ENCODE measurements around the gene UBLCP1. TPM values are rescaled to one million over a fixed set of nuclear protein-coding genes. Genes with fewer than 3 reads are reported as not detected.
"Not testable (repeated sequence)": the region's sequence is repeated elsewhere in the genome, so short reads cannot be mapped to it uniquely, and the experiment has no call there.

UBLCP1 gene
- total RNA-seq, result 10 to 100 TPM; 13.4 to 24.7 TPM

DNA sequence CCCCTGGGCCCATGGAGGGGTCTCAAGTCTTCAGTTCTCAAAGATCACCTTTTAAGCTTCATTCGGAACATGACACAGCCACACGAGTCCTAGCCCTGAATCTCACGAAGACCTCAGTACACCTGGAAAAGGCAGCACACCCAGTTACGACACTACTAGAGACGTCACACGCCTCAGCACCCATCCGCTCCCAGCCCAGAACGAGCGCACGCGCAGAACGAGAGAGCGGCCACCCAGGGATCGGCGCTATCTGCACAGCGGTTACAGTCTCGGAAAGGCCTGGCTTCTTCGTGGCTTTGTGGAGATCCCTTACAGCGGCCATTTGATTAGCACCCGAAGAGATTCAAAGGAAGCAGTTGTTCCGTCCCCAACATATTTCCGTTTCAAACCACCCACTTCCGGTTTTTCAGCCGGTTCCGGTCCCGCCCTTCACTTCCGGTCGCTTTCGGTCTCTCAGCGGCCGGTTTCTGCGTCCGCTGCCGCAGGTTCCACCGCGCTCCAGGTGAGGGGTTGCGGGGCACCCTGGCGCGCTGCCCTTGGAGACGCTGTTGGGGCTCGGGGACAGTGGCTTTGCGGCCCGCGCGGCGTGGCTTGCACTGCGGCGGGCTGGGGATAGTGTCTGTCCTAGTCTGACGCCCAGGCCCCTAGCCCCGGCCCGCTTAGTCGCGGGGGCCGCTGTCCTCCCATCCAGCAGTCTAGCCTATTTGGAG is at the start of gene UBLCP1:
Gene UBLCP1, plus strand, starts transcription at position 432 of the 710 bp plus-strand sequence. CDS start 5,626 bp downstream, outside the sequence.
- Mint-ChIP-seq H3K36me3 (ENCODE audit: low read depth) (peaks cover 22% of the 10 kb centered on the region), H3K27me3 (no peaks in the 10 kb centered on the region), H3K27ac (peak within 1 kb of the TSS; percentile 99), H3K4me3 (peak within 1 kb of the TSS; percentile 95), H3K9me3 (no peaks in the 10 kb centered on the region), H3K4me1 (peaks cover 21% of the 10 kb centered on the region)
- ATAC-seq (replicated peaks), result peak; percentile 95

- H3K9me3 Mint-ChIP-seq, result no peaks in the 10 kb centered on the region
- H3K4me3 Mint-ChIP-seq, result no peak overlapping the region
- H3K36me3 Mint-ChIP-seq (ENCODE audit: low read depth), result no peaks in the 10 kb centered on the region
- H3K27ac Mint-ChIP-seq, result no peak overlapping the region
- peaks cover 3% of the 10 kb centered on the region for H3K27me3 Mint-ChIP-seq
- ATAC-seq (replicated peaks), result no peak
- peaks cover 11% of the 10 kb centered on the region for H3K4me1 Mint-ChIP-seq
These were observed 48.4 kb upstream of the UBLCP1 start for GRCh38 chr5:159214486-159215271.

- Mint-ChIP-seq H3K4me1 (peaks cover 5% of the 10 kb centered on the region), H3K27ac (no peak overlapping the region), H3K9me3 (no peaks in the 10 kb centered on the region), H3K36me3 (ENCODE audit: low read depth) (no peaks in the 10 kb centered on the region), H3K27me3 (peaks cover 3% of the 10 kb centered on the region), H3K4me3 (no peak overlapping the region)
- no peak for ATAC-seq (replicated peaks)
These were observed 47.2 kb upstream of the UBLCP1 start for GRCh38 chr5:159215886-159216285.

DNA sequence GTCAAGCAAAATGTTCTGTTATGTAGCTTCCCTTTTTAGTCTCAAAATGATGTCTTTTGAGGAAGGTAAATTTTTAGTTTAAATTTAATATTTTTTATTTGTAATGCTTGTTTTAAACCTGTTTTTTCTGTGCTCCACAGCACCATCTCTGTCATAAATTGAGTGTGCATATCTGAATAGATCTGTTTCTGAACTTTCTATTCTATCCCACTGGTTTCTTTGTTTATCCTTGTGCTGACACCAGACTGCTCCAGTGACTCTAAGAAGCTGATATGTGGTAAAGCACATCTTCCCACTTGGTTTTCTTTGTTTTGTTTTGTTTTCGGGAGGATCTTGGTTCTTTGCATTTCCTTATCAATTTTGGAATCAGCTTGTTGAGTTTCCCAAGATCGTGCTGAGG is 46.6 kb upstream of the UBLCP1 start:
- no peaks in the 10 kb centered on the region for H3K9me3 Mint-ChIP-seq
- ATAC-seq (replicated peaks), result peak; percentile 49
- H3K27ac Mint-ChIP-seq, result no peak overlapping the region
- H3K4me3 Mint-ChIP-seq, result no peak overlapping the region
- peaks cover 3% of the 10 kb centered on the region for H3K27me3 Mint-ChIP-seq
- no peaks in the 10 kb centered on the region for H3K36me3 Mint-ChIP-seq (ENCODE audit: low read depth)
- H3K4me1 Mint-ChIP-seq, result peaks cover 5% of the 10 kb centered on the region

DNA sequence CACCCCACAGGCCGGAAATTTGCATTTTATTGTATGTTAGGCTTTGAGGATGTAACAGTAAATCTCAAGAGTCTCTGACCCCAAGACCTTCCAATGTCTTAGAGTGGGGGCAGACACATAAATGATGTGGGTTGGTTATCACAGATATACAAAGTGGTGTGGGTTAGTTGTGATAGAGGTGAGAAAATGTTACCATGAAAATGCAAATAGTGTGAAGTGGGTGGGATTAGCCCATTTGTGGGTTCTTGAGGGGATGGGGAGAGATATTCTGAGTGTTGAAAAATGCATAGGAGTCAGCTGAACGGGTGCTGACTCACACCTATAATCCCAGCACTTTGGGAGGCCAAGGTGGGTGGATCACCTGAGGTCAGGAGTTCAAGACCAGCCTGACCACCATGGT is 45.9 kb upstream of the UBLCP1 start:
- H3K27me3 Mint-ChIP-seq, result peaks cover 3% of the 10 kb centered on the region
- H3K4me3 Mint-ChIP-seq, result no peak overlapping the region
- no peak overlapping the region for H3K27ac Mint-ChIP-seq
- peaks cover 5% of the 10 kb centered on the region for H3K4me1 Mint-ChIP-seq
- peak; percentile 55 for ATAC-seq (replicated peaks)
- H3K36me3 Mint-ChIP-seq (ENCODE audit: low read depth), result no peaks in the 10 kb centered on the region
- no peaks in the 10 kb centered on the region for H3K9me3 Mint-ChIP-seq

- no peak for ATAC-seq (replicated peaks)
- H3K9me3 Mint-ChIP-seq, result no peaks in the 10 kb centered on the region
- no peak overlapping the region for H3K27ac Mint-ChIP-seq
- peaks cover 3% of the 10 kb centered on the region for H3K27me3 Mint-ChIP-seq
- no peak overlapping the region for H3K4me3 Mint-ChIP-seq
- peaks cover 5% of the 10 kb centered on the region for H3K4me1 Mint-ChIP-seq
- H3K36me3 Mint-ChIP-seq (ENCODE audit: low read depth), result no peaks in the 10 kb centered on the region
These were observed 44.5 kb upstream of the UBLCP1 start for GRCh38 chr5:159218595-159219023.

- ATAC-seq (replicated peaks), result no peak
- no peaks in the 10 kb centered on the region for H3K36me3 Mint-ChIP-seq (ENCODE audit: low read depth)
These were observed 42.9 kb upstream of the UBLCP1 start for GRCh38 chr5:159220206-159220605.

GRCh38 chr5:159223469-159223868 is 39.6 kb upstream of the UBLCP1 start:
- H3K27ac Mint-ChIP-seq, result no peak overlapping the region
- H3K4me1 Mint-ChIP-seq, result no peaks in the 10 kb centered on the region
- no peaks in the 10 kb centered on the region for H3K27me3 Mint-ChIP-seq
- no peak for ATAC-seq (replicated peaks)
- no peaks in the 10 kb centered on the region for H3K36me3 Mint-ChIP-seq (ENCODE audit: low read depth)
- no peak overlapping the region for H3K4me3 Mint-ChIP-seq
- H3K9me3 Mint-ChIP-seq, result no peaks in the 10 kb centered on the region

More at GRCh38 chr5:159220206-159220605, 42.9 kb upstream of the UBLCP1 start:
- H3K4me3 Mint-ChIP-seq, result no peak overlapping the region
- H3K4me1 Mint-ChIP-seq, result peaks cover 5% of the 10 kb centered on the region
- H3K27ac Mint-ChIP-seq, result no peak overlapping the region
- peaks cover 3% of the 10 kb centered on the region for H3K27me3 Mint-ChIP-seq
- no peaks in the 10 kb centered on the region for H3K9me3 Mint-ChIP-seq

DNA sequence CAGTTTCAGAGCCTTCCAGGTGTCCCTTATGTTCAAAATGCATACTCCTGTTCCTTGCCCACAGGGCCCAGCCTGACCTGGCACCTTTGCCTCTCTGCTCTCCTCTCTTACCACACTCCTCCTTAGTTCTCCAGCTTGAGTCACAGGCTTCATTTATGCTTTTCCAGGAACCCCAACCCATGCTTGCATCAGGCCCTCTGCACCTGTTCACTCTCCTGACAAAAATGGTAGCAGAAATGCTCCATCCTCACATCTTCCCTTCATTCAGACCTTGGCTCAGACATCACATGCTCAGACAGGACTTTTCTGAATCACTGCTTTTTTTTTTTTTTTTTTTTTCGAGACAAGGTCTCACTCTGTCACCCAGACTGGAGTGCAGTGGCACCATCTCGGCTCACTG is 38.6 kb upstream of the UBLCP1 start:
- no peaks in the 10 kb centered on the region for H3K9me3 Mint-ChIP-seq
- ATAC-seq (replicated peaks), result no peak
- no peak overlapping the region for H3K27ac Mint-ChIP-seq
- no peak overlapping the region for H3K4me3 Mint-ChIP-seq
- no peaks in the 10 kb centered on the region for H3K4me1 Mint-ChIP-seq
- no peaks in the 10 kb centered on the region for H3K27me3 Mint-ChIP-seq
- H3K36me3 Mint-ChIP-seq (ENCODE audit: low read depth), result no peaks in the 10 kb centered on the region

GRCh38 chr5:159226451-159226850 is 36.6 kb upstream of the UBLCP1 start:
- H3K9me3 Mint-ChIP-seq, result no peaks in the 10 kb centered on the region
- no peaks in the 10 kb centered on the region for H3K4me1 Mint-ChIP-seq
- no peaks in the 10 kb centered on the region for H3K36me3 Mint-ChIP-seq (ENCODE audit: low read depth)
- H3K4me3 Mint-ChIP-seq, result no peak overlapping the region
- no peak overlapping the region for H3K27ac Mint-ChIP-seq
- ATAC-seq (replicated peaks), result no peak
- H3K27me3 Mint-ChIP-seq, result no peaks in the 10 kb centered on the region

GRCh38 chr5:159227452-159227851 is 35.6 kb upstream of the UBLCP1 start:
- H3K4me3 Mint-ChIP-seq, result no peak overlapping the region
- H3K27ac Mint-ChIP-seq, result no peak overlapping the region
- no peaks in the 10 kb centered on the region for H3K36me3 Mint-ChIP-seq (ENCODE audit: low read depth)
- no peaks in the 10 kb centered on the region for H3K9me3 Mint-ChIP-seq
- ATAC-seq (replicated peaks), result no peak
- no peaks in the 10 kb centered on the region for H3K27me3 Mint-ChIP-seq
- no peaks in the 10 kb centered on the region for H3K4me1 Mint-ChIP-seq

GRCh38 chr5:159228097-159228496 is 35.0 kb upstream of the UBLCP1 start:
- not testable (repeated sequence) for ATAC-seq (replicated peaks); H3K4me1 Mint-ChIP-seq; H3K27me3 Mint-ChIP-seq; H3K36me3 Mint-ChIP-seq (ENCODE audit: low read depth); H3K27ac Mint-ChIP-seq; H3K4me3 Mint-ChIP-seq; H3K9me3 Mint-ChIP-seq

DNA sequence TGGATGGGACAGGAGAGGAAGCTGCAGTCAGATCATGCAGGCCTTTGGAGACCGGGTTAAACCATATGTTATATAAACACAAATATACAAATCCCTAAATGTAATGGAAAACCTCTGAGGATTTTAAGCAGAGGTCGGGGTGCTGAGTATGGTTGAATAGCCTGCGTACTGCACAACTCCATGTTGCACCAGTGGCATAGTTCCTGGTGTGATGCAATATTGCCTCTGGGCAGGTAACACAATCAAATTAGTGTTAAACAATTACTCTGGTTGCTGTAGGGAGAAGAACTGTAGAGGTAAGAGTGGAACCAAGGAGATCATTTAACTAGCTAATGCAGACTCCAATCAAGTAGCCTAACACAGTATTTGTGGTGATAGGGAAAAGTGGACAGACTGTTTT is 32.4 kb upstream of the UBLCP1 start:
- H3K36me3 Mint-ChIP-seq (ENCODE audit: low read depth), result no peaks in the 10 kb centered on the region
- no peak overlapping the region for H3K27ac Mint-ChIP-seq

GRCh38 chr5:159231167-159231566 is 31.9 kb upstream of the UBLCP1 start:
- no peaks in the 10 kb centered on the region for H3K36me3 Mint-ChIP-seq (ENCODE audit: low read depth)
- no peak for ATAC-seq (replicated peaks)
- H3K4me3 Mint-ChIP-seq, result no peak overlapping the region
- H3K9me3 Mint-ChIP-seq, result no peaks in the 10 kb centered on the region
- no peaks in the 10 kb centered on the region for H3K27me3 Mint-ChIP-seq
- no peak overlapping the region for H3K27ac Mint-ChIP-seq
- no peaks in the 10 kb centered on the region for H3K4me1 Mint-ChIP-seq

More for the DNA sequence above, 32.4 kb upstream of the UBLCP1 start:
- H3K9me3 Mint-ChIP-seq, result no peaks in the 10 kb centered on the region
- H3K4me1 Mint-ChIP-seq, result no peaks in the 10 kb centered on the region
- H3K27me3 Mint-ChIP-seq, result no peaks in the 10 kb centered on the region
- no peak for ATAC-seq (replicated peaks)
- no peak overlapping the region for H3K4me3 Mint-ChIP-seq

- peaks cover 13% of the 10 kb centered on the region for H3K4me1 Mint-ChIP-seq
- not testable (repeated sequence) for H3K27ac Mint-ChIP-seq; H3K27me3 Mint-ChIP-seq; H3K4me3 Mint-ChIP-seq; H3K9me3 Mint-ChIP-seq; H3K36me3 Mint-ChIP-seq (ENCODE audit: low read depth); ATAC-seq (replicated peaks)
These were observed 27.1 kb upstream of the UBLCP1 start for GRCh38 chr5:159235871-159236520.

All from activated T-helper 17 cell treated with anti-CD3 and anti-CD28 coated beads, Interleukin-2, amount 50 U/mL, for 72 hours (primary cell).